ENCODE data around the gene IL24.
"Not testable (repeated sequence)": the region's sequence is repeated elsewhere in the genome, so short reads cannot be mapped to it uniquely, and the experiment has no call there.

IL24 gene

DNA sequence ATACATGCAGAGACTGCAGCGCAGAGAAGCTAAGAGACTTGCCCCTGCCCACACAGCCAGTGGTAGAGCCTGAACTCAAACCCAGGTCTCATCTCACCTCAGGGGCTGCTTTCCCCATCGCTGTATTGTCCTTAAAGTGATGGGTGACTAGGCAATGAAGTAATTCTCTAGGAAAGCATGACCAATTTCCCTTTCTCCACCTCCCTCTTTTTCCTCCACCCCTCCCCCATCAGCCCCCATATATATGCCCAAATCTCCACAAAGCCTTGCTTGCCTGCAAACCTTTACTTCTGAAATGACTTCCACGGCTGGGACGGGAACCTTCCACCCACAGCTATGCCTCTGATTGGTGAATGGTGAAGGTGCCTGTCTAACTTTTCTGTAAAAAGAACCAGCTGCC is at the start of gene IL24:
TSS of gene IL24 (plus strand) at position 269 of the 400 bp plus-strand sequence. CDS start 390 bp downstream, outside the sequence.
- no peak for DNase-seq (ENCODE audit: low spot score)
- FAIRE-seq: no peak

DNA sequence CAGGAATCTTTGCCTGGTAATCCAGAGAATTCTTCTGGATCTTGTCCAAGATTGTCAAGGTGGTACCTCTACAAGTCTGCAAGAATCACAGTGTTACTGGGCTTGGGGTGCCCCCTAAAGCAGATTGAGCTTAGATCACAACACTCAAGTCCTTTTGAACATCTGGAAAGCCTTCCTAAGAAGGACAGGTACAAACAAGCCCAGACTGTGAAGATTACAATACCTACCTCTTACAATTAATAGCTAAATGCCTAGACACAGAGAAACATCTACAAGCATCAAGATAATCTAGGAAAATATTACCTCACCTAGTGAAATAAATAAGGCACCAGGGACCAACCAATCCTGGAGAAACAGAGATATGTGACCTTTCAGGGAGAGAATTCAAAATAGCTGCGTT is 49.3 kb upstream of the IL24 start:
- FAIRE-seq (no peak), DNase-seq (ENCODE audit: low spot score) (no peak)

DNA sequence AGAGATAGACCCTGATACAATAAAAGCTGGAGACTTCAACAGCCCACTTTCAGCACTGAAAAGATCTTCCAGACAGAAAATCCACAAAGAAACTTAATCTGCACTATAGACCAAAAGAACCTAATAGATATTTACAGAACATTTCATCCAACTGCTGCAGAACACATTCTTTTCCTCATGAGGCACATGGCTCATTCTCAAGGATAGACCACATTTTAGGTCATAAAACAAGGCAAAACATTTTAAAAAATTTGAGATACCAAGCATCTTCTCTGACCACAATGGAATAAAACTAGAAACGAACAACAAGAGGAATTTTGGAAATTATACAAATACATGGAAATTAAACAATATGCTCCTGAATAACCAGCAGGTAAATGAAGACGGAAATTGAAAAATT is 46.8 kb upstream of the IL24 start:
- DNase-seq (ENCODE audit: low spot score): no peak
- FAIRE-seq: no peak

DNA sequence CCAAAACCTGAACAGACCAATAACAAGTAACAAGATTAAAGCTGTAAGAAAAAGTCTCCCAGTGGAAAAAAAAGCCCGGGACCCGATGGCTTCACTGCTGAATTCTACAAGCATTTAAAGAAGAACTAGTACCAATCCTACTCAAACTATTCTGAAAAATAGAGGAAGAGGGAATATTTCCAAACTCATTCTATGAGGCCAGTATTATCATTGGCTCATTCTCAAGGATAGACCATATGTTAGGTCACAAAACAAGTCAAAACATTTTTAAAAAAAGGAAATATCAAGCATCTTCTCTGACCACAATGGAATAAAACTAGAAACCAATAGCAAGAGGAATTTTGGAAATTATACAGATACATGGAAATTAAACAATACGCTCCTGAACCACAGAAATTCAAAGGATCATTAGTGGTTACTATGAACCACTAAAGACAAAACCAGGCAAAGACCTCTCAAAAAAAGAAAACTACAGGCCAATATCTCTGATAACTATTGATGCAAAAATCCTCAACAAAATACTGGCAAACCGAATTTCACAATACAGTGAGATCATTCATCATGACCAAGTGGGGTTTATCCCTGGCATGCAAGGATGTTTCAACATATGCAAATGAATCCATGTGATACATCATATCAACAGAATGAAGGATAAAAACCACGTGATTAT is 45.8 kb upstream of the IL24 start:
- FAIRE-seq (no peak), DNase-seq (ENCODE audit: low spot score) (no peak)

DNA sequence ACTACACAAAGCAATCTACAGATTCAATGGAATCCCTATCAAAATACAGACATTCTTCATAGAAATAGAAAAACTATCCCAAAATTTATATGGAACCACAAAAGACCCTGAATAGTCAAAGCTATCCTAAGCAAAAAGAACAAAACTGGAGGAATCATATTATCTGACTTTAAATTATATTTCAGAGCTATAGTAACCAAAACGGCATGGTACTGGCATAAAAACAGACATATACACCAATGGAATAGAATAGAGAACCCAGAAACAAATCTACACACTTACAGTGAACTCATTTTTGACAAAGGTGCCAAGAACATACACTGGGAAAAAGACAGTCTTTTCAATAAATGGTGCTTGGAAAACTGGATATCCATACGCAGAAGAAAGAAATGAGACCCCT is 44.6 kb upstream of the IL24 start:
- FAIRE-seq; DNase-seq (ENCODE audit: low spot score): not testable (repeated sequence)

DNA sequence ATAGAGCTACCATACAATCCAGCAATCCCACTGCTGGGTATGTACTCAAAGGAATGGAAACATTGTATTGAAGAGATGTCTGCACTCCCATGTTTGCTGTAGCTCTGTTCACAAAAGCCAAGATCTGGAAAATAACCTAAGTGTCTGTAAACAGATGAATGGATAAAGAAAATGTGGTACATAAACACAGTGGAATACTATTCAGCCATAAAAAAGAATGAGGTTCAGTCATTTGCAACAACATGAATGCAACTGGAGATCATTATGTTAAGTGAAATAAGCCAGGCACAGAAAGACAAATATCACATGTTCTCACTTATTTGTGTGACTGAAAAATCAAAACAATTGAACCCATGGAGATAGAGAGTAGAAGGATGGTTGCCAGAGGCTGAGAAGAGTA is 43.5 kb upstream of the IL24 start:
- DNase-seq (ENCODE audit: low spot score): not testable (repeated sequence)

GRCh38 chr1:206854401-206855129 is 42.7 kb upstream of the IL24 start:
- FAIRE-seq: no peak
- no peak for DNase-seq (ENCODE audit: low spot score)

More for the DNA sequence above, 43.5 kb upstream of the IL24 start:
- FAIRE-seq: not testable (repeated sequence)

DNA sequence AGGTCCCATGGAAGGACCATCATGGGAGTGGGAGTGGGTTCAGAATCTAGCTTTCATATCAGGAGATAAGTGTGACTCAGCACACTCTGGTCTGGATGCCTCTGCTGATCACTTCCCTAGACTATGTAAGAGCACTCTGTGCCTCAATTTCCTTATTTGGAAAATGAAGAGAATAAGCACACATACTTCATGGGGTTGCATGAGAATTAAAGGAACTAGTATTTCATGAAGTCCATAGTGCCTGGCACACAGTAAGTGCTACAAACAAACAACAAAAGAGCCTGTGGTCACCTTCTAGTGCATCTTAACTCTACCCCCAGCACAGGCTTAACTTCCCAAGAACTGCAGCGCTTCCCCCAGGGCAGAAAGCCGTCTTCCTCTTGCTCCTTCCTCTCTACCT is 41.4 kb upstream of the IL24 start:
- no peak for FAIRE-seq
- no peak for DNase-seq (ENCODE audit: low spot score)

- no peak for FAIRE-seq
- no peak for DNase-seq (ENCODE audit: low spot score)
These were observed 40.4 kb upstream of the IL24 start for GRCh38 chr1:206856674-206857464.

- no peak for FAIRE-seq
These were observed 38.1 kb upstream of the IL24 start for GRCh38 chr1:206859082-206859521.

GRCh38 chr1:206860165-206860564 is 37.1 kb upstream of the IL24 start:
- DNase-seq (ENCODE audit: low spot score): no peak
- no peak for FAIRE-seq

More at GRCh38 chr1:206859082-206859521, 38.1 kb upstream of the IL24 start:
- no peak for DNase-seq (ENCODE audit: low spot score)

DNA sequence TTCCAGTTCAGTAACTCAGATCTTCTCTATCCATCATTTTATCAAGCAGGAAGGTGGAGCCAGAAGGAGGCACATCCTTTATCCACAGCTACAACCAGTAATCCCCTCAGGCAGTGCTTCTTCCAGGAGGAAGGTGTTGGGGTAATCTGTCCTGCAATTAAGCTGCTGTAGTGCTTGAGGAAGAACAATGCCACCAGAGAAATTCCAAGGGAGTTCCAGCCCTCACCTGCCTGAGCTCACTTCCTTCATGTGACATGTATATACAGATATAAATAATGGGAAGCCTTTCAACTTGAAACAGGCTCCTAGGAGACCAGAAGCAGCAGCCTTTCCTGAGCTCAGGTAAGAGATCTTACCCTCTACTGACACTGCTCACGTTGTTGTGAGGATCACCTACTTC is 34.0 kb upstream of the IL24 start:
- no peak for FAIRE-seq

GRCh38 chr1:206864939-206865671 is 32.1 kb upstream of the IL24 start, which contains the start of gene IL20:
TSS of gene IL20 (plus strand) at chr1:206865623. CDS start at chr1:206865853, 230 bp downstream.
- no peak for FAIRE-seq
- DNase-seq (ENCODE audit: low spot score): peak; percentile 31

More for the DNA sequence above, 34.0 kb upstream of the IL24 start:
- no peak for DNase-seq (ENCODE audit: low spot score)

- FAIRE-seq: no peak
- no peak for DNase-seq (ENCODE audit: low spot score)
These were observed 31.2 kb upstream of the IL24 start for GRCh38 chr1:206866062-206866461.

- no peak for FAIRE-seq
These were observed 30.0 kb upstream of the IL24 start for GRCh38 chr1:206867239-206867638.

DNA sequence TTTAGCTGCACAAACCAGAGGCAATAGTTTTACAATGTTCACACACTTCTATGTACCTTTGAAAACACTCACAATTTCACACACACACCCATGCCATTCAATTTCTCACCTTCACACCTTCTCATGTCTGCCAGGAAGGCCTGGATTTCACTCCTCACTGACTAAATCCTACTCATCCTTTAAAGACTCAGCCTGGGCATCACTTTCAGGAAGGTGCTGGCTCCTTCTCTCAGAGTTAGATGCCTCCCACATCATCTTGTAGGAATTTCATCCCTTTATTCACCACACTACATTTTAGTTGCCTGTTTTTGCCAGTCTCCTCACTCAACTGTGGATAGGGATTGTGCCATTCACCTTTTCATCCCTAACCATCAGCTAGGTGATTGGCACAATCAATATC is 29.5 kb upstream of the IL24 start:
- FAIRE-seq: no peak

More at GRCh38 chr1:206867239-206867638, 30.0 kb upstream of the IL24 start:
- DNase-seq (ENCODE audit: low spot score): no peak

GRCh38 chr1:206868264-206868663 is 29.0 kb upstream of the IL24 start:
- DNase-seq (ENCODE audit: low spot score): no peak
- FAIRE-seq: no peak

More for the DNA sequence above, 29.5 kb upstream of the IL24 start:
- DNase-seq (ENCODE audit: low spot score): no peak

DNA sequence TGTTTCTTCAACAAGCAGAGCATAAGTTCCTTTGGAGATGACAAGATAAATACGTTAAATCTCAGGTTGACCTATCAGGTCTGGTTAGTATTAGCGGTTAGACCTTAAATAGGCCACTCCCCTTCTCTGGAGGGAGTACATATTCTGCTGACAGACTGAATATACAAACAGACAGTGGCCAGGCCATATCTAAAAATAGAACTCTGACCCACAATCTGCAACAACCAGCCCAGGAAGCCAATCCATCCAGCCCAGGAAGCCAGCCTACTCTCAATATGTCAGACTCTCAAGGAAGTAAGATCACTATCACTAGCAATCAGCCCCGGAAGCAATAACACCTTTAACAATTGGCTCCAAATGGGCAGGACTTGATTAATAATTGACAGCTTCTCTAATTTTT is 25.1 kb upstream of the IL24 start:
- DNase-seq (ENCODE audit: low spot score) (no peak), FAIRE-seq (no peak)

GRCh38 chr1:206873603-206874188 is 23.5 kb upstream of the IL24 start:
- FAIRE-seq: no peak
- no peak for DNase-seq (ENCODE audit: low spot score)

- FAIRE-seq (no peak), DNase-seq (ENCODE audit: low spot score) (no peak)
These were observed 21.4 kb upstream of the IL24 start for GRCh38 chr1:206875752-206876377.
